HG02970 (cell line): Measurements from ENCODE around the gene LEKR1.
"Not testable (repeated sequence)": the region's sequence is repeated elsewhere in the genome, so short reads cannot be mapped to it uniquely, and the experiment has no call there.

Experiments used
- ATAC-seq: cut with Tn5 transposase; IDR thresholded peaks from one replicate; pipeline ENCODE4 v1.9.1; 2021; ENCODE audit warnings: mild to moderate bottlenecking, moderate library complexity, moderate number of reproducible peaks; ENCODE audit not compliant: unreplicated experiment, low FRiP score

LEKR1 gene

GRCh38 chr3:156834435-156834834, 8.3 kb downstream of the LEKR1 start:
- no peak for ATAC-seq

DNA sequence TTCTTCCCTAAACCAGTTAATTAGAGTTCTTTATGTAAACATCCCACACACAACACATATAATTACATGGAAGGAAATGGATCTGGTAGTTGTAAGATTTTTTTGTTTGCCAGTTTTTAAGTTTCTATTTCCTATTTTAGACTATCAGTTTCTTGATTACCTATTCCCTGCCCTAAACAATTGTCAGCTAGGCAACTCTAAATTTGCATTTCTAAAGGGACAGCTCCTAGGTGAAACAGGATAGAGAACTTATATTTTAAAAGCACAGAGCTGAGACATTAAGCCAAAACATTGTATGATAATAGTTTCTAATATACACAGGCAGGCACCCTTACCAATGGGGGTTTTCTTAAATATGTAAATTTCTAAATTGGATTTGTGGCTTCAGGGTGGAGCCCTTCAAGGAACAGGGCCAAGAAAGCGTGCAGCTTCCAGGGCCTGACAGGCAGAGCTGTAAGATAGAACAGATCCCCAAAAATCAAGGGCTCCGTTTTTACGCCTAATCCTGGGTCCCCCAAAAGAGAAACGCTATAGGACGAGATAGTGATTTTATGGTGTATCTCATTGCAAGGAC, 8.9 kb downstream of the LEKR1 start:
- ATAC-seq = no peak

GRCh38 chr3:156836701-156837100, 10.5 kb downstream of the LEKR1 start:
- no peak for ATAC-seq

DNA sequence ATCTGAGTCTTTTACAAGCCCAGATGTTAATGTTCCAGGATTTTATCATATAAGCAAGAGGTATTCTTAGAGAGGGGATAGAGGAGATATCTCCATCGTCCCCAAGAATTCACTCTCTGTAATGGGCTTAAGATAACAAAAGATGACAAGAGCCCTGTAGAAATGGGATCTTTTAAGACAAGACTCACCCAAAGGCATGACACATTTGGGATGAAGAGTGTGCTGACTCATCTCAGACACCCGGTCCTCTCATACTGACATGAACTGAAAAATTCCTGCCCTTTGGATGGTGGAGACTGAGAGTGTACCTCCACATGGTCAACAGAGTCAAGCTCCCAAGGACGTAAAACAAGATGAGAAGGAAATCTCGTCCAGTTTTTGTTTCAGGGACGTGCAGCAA, 11.0 kb downstream of the LEKR1 start:
- no peak for ATAC-seq

DNA sequence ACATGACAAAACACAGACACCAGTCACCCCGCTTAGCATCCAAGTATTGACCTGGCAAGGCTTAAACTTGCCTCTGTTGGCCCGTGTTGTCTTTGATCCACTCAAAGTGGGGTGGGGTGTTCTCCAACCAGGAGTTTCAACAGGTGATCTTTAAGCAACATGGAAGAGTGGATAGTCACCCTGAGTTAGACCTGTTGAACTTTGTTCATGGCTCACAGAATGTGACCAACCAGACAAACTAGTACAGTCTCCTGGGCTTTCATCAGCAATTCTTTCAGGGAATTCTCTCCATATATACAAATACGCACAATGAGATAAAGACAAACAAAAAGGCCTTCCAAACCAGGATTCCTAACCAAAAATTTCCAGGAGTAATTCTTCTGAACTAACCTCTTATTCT, 11.9 kb downstream of the LEKR1 start:
- no peak for ATAC-seq

GRCh38 chr3:156840826-156841689, 14.9 kb downstream of the LEKR1 start:
- ATAC-seq = no peak

- no peak for ATAC-seq
Measured at GRCh38 chr3:156843071-156843808, 17.1 kb downstream of the LEKR1 start.

- ATAC-seq = no peak
Measured at GRCh38 chr3:156847752-156848448, 21.7 kb downstream of the LEKR1 start.

GRCh38 chr3:156859578-156859977, 33.4 kb downstream of the LEKR1 start:
- ATAC-seq = peak; percentile 86

- ATAC-seq = no peak
Measured at GRCh38 chr3:156860873-156861272, 34.7 kb downstream of the LEKR1 start.

GRCh38 chr3:156862338-156862737, 36.2 kb downstream of the LEKR1 start:
- no peak for ATAC-seq

GRCh38 chr3:156865732-156866131, 39.6 kb downstream of the LEKR1 start:
- no peak for ATAC-seq

GRCh38 chr3:156867174-156867573, 41.0 kb downstream of the LEKR1 start:
- no peak for ATAC-seq

GRCh38 chr3:156867920-156868319, 41.8 kb downstream of the LEKR1 start:
- no peak for ATAC-seq

- no peak for ATAC-seq
Measured at GRCh38 chr3:156873906-156874305, 47.8 kb downstream of the LEKR1 start.

- not testable (repeated sequence) for ATAC-seq
Measured at GRCh38 chr3:156879491-156879890, 53.3 kb downstream of the LEKR1 start.

DNA sequence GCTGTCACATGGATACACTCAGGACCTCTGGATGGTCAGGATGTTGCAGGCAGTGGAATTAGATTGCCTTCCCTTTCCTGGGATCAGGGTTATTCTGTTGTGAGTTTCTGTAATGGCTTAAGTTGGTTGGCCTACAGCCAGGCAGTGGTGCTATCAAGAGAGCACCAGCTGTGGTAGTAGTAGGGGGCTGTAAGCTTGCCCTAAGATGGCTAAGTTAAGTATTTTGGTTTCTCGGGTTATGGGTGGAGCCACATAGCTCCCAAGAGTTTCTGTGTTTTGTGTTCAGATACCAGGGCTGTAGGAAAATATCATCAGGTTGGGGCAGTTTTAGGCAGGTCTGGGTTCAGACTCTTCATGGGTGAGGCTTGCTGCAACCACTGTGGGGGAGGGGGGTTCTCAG, 59.6 kb downstream of the LEKR1 start:
- ATAC-seq = no peak

DNA sequence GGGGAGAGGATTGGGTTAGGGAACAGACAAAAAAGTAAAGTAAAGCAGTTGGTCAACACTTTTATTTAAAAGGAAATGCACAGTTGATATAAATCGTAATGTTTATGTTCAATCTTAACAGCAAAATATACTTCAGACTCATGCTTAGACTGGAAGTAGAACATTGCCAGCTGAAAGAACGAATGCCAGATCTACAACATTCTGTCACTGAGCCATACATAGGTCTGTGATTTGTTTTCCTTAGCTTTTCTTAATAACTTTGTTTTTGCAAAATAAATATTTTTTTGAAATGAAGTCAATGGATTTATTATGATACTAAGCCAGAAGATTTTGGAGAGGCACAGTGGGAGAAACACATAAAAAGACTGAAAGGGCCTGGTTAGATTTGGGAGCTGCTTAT, 62.0 kb downstream of the LEKR1 start:
- no peak for ATAC-seq

DNA sequence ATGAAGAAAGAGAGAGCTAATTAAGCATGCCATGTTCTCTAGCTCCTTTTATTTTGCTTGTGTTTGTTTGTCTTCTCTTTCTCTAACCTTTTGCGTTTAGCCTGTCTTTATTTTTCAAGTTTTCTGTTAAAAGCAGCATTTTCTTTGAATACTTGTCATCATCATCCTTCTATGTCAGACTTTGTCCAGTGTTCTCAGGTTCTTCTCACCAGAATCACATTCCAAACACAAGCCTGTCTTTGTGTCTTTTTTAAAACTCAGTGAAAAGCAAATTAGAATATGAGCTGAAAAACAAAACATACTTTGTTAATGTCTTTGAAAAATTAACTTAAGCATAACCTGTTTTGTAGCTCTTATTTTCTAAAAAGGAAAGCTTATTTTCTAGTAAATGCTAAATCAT, 62.4 kb downstream of the LEKR1 start:
- ATAC-seq = no peak

- no peak for ATAC-seq
Measured at GRCh38 chr3:156892701-156893100, 66.5 kb downstream of the LEKR1 start.

DNA sequence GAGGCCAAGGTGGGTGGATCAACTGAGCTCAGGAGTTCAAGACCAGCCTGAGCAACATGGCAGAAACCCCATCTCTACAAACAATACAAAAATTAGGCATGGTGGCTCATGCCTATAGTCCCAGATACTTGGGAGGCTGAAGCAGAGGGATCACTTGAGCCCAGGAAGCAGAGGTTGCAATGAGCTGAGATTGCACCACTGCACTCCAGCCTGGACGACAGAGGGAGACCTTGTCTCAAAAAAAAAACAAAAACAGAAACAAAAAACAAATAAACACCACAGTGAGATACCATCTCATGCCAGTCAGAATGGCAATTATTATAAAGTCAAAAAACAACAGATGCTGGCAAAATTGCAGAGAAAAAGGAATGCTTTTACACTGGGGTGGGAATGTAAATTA, 69.2 kb downstream of the LEKR1 start:
- not testable (repeated sequence) for ATAC-seq
